22Rv1 (cell line): ENCODE data around the gene PARD3.
"Not testable (repeated sequence)": the region's sequence is repeated elsewhere in the genome, so short reads cannot be mapped to it uniquely, and the experiment has no call there.

Experiments used
- H3K27ac ChIP-seq: fragments of 450-650 bp; 2 replicates; pipeline ENCODE4 v1.5.1; 2017
- CTCF ChIP-seq: fragments of 450-650 bp; IDR thresholded peaks from 2 replicates; pipeline ENCODE4 v1.5.1; 2017; ENCODE audit warnings: mild to moderate bottlenecking
- ZFX ChIP-seq: fragments of 450-650 bp; IDR thresholded peaks from 2 replicates; pipeline ENCODE4 v1.6.1; 2017; ENCODE audit warnings: antibody characterized with exemption, borderline replicate concordance

PARD3 gene

GRCh38 chr10:34713875-34714274 lies 101.2 kb downstream of the PARD3 start:
- no peak overlapping the region for H3K27ac ChIP-seq
- TF ChIP-seq CTCF: no peak
- TF ChIP-seq ZFX: no peak

- no peak for TF ChIP-seq ZFX
- TF ChIP-seq CTCF: no peak
- H3K27ac ChIP-seq: no peak overlapping the region
These were observed 103.6 kb downstream of the PARD3 start for GRCh38 chr10:34711500-34711899.

- no peak overlapping the region for H3K27ac ChIP-seq
- TF ChIP-seq CTCF: no peak
- no peak for TF ChIP-seq ZFX
These were observed 104.7 kb downstream of the PARD3 start for GRCh38 chr10:34710391-34710751.

- no peak overlapping the region for H3K27ac ChIP-seq
- TF ChIP-seq ZFX (no peak), CTCF (no peak)
These were observed 105.3 kb downstream of the PARD3 start for GRCh38 chr10:34709637-34710390.

- no peak overlapping the region for H3K27ac ChIP-seq
- TF ChIP-seq CTCF: no peak
- no peak for TF ChIP-seq ZFX
These were observed 107.4 kb downstream of the PARD3 start for GRCh38 chr10:34707656-34708055.

- not testable (repeated sequence) for H3K27ac ChIP-seq
These were observed 108.1 kb downstream of the PARD3 start for GRCh38 chr10:34706992-34707391.

GRCh38 chr10:34706147-34706546 lies 108.9 kb downstream of the PARD3 start:
- H3K27ac ChIP-seq: no peak overlapping the region
- TF ChIP-seq CTCF (no peak), ZFX (no peak)

- H3K27ac ChIP-seq: no peak overlapping the region
- TF ChIP-seq CTCF: no peak
- TF ChIP-seq ZFX: no peak
These were observed 109.5 kb downstream of the PARD3 start for GRCh38 chr10:34705563-34705962.
